HCT116 (cell line): ENCODE results near the gene SPAG4. TPM values are rescaled to one million over a fixed set of nuclear protein-coding genes. Genes with fewer than 3 reads are reported as not detected.

Experiments used
- ATAC-seq: fragments of 200-7000 bp; cut with Tn5 transposase; 2 replicates; pipeline ENCODE4 v1.9.1; 2020; ENCODE audit warnings: mild to moderate bottlenecking, moderate library complexity
- BruUV-seq: library from RNA; stranded (reverse); fragments of 400-500 nt; replicated peaks from 2 replicates; lab custom pipeline; 2021; lab: Mats Ljungman, UMichigan
- CTCF ChIA-PET: fragments of 300-600 bp; sonication (Branson Sonifier 250); formaldehyde crosslinking; loops from one replicate; lab custom pipeline; 2021; ENCODE audit warnings: antibody characterized with exemption; lab: Charles Lee
- POLR2A ChIA-PET: fragments of 300-600, 350-600 bp; sonication (Branson Sonifier 250); formaldehyde crosslinking; loops from one replicate; lab custom pipeline; 2021; ENCODE audit warnings: antibody characterized with exemption; lab: Charles Lee
- RAD21 ChIA-PET, 2 experiments: fragments of 300-600 bp; sonication (Branson Sonifier 250); formaldehyde crosslinking; loops; one replicate each; lab custom pipeline; 2023; ENCODE audit warnings: low total read pairs in 2 of 2; ENCODE audit not compliant: uncharacterized antibody in 2 of 2, unreplicated experiment in 2 of 2, low non-redundant PET in 1 of 2; lab: Charles Lee
- DNase-seq: peaks from one replicate; pipeline ENCODE4 v3.0.0-alpha.2; 2010; ENCODE audit warnings: low read depth, low spot score
- H2AFZ ChIP-seq: fragments of 200-600 bp; shearing (Covaris generic), sonication (generic); 2 replicates; pipeline ENCODE4 v1.6.1; 2017; ENCODE audit warnings: low read depth, mixed run types, mixed read lengths, antibody characterized with exemption, low read length; ENCODE audit not compliant: poor library complexity, severe bottlenecking
- H3K27ac ChIP-seq: 2 replicates; pipeline ENCODE4 v1.5.1; 2012; ENCODE audit warnings: low read depth, low read length
- H3K27me3 ChIP-seq: fragments of 200-600 bp; sonication (generic); 2 replicates; pipeline ENCODE4 v1.6.1; 2016; ENCODE audit warnings: mixed run types, low read length, mixed read lengths; ENCODE audit not compliant: insufficient read depth
- H3K36me3 ChIP-seq, 2 experiments: fragments of 200-500 bp in 1 of 2; fragments of 200-600 bp in 1 of 2; sonication (Bioruptor generic) in 1 of 2; sonication (generic) in 1 of 2; 2 replicates each; pipeline versions ENCODE4 v1.5.1 to v1.6.1; 2014 to 2016; ENCODE audit warnings: low read length in 2 of 2, inconsistent platforms in 1 of 2, mixed read lengths in 1 of 2, mixed run types in 1 of 2; ENCODE audit not compliant: insufficient read depth in 2 of 2, control insufficient read depth in 1 of 2
- H3K4me1 ChIP-seq, 2 experiments: fragments of 200-600 bp in 1 of 2; sonication (generic) in 1 of 2; 2 replicates each; pipeline versions ENCODE4 v1.5.1 to v1.6.1; 2012 to 2017; ENCODE audit warnings: low read length in 2 of 2, inconsistent platforms in 1 of 2, mild to moderate bottlenecking in 1 of 2, mixed read lengths in 1 of 2, mixed run types in 1 of 2, moderate library complexity in 1 of 2; ENCODE audit not compliant: insufficient read depth in 2 of 2, control insufficient read depth in 1 of 2
- H3K4me2 ChIP-seq: fragments of 200-600 bp; sonication (generic); 2 replicates; pipeline ENCODE4 v1.6.1; 2017; ENCODE audit warnings: mixed run types, low read length, mixed read lengths
- H3K4me3 ChIP-seq, 2 experiments: fragments of 200-600 bp in 1 of 2; sonication (generic) in 1 of 2; replicated peaks in 1 of 2; 2 replicates each; pipeline ENCODE4 v1.5.1; 2011 to 2016; ENCODE audit warnings: low read length in 2 of 2, control low read depth in 1 of 2, low read depth in 1 of 2, mild to moderate bottlenecking in 1 of 2, mixed read lengths in 1 of 2, mixed run types in 1 of 2
- H3K79me2 ChIP-seq: fragments of 200-600 bp; sonication (generic); 2 replicates; pipeline ENCODE4 v1.6.1; 2017; ENCODE audit warnings: mild to moderate bottlenecking, mixed run types, low read length, moderate library complexity, mixed read lengths; ENCODE audit not compliant: insufficient read depth
- H3K9ac ChIP-seq: fragments of 200-600 bp; sonication (generic); 2 replicates; pipeline ENCODE4 v1.6.1; 2016; ENCODE audit warnings: low read length, mixed read lengths
- H3K9me2 ChIP-seq: fragments of 200-600 bp; sonication (generic), shearing (Covaris generic); 2 replicates; pipeline ENCODE4 v1.6.1; 2017; ENCODE audit warnings: mixed run types, mild to moderate bottlenecking, moderate library complexity; ENCODE audit not compliant: insufficient read depth
- H3K9me3 ChIP-seq, 2 experiments: fragments of 200-500 bp in 1 of 2; fragments of 200-600 bp in 1 of 2; sonication (Bioruptor generic) in 1 of 2; sonication (generic) in 1 of 2; 2 replicates each; pipeline ENCODE4 v1.6.1; 2014 to 2017; ENCODE audit warnings: low read length in 2 of 2, mixed read lengths in 2 of 2, inconsistent platforms in 1 of 2, low read depth in 1 of 2, mild to moderate bottlenecking in 1 of 2, mixed run types in 1 of 2, moderate library complexity in 1 of 2; ENCODE audit not compliant: control insufficient read depth in 1 of 2, insufficient read depth in 1 of 2
- H4K20me1 ChIP-seq: fragments of 200-600 bp; sonication (generic), shearing (Covaris generic); 2 replicates; pipeline ENCODE4 v1.6.1; 2017; ENCODE audit warnings: mixed run types, mild to moderate bottlenecking, moderate library complexity; ENCODE audit not compliant: insufficient read depth
- ATF3 ChIP-seq: IDR thresholded peaks from 2 replicates; pipeline ENCODE4 v1.6.1; 2012
- CBX3 ChIP-seq: IDR thresholded peaks from 2 replicates; pipeline ENCODE4 v1.6.1; 2012; ENCODE audit warnings: low read depth
- EGR1 ChIP-seq: IDR thresholded peaks from 2 replicates; pipeline ENCODE4 v1.6.1; 2012; ENCODE audit warnings: low read depth
- JUND ChIP-seq: IDR thresholded peaks from 2 replicates; pipeline ENCODE4 v1.6.1; 2012
- MAX ChIP-seq: IDR thresholded peaks from 2 replicates; pipeline ENCODE4 v1.6.1; 2012
- POLR2AphosphoS5 ChIP-seq: IDR thresholded peaks from 2 replicates; pipeline ENCODE4 v1.6.1; 2011; ENCODE audit warnings: mild to moderate bottlenecking, low read depth, low read length, moderate library complexity
- RAD21 ChIP-seq: IDR thresholded peaks from 2 replicates; pipeline ENCODE4 v1.6.1; 2012; ENCODE audit warnings: low read depth, mild to moderate bottlenecking
- REST ChIP-seq: IDR thresholded peaks from 2 replicates; pipeline ENCODE4 v1.6.1; 2012; ENCODE audit warnings: low read depth
- SIN3A ChIP-seq: IDR thresholded peaks from 2 replicates; pipeline ENCODE4 v1.6.1; 2012; ENCODE audit warnings: low read depth
- SP1 ChIP-seq: IDR thresholded peaks from 2 replicates; pipeline ENCODE4 v1.6.1; 2012; ENCODE audit warnings: low read depth
- YY1 ChIP-seq: IDR thresholded peaks from 2 replicates; pipeline ENCODE4 v1.6.1; 2011; ENCODE audit warnings: low read length, low read depth, moderate library complexity, mild to moderate bottlenecking; ENCODE audit not compliant: insufficient replicate concordance; ENCODE audit errors: extremely low read depth
- ZBTB33 ChIP-seq: IDR thresholded peaks from 2 replicates; pipeline ENCODE4 v1.6.1; 2011; ENCODE audit warnings: mild to moderate bottlenecking, low read length, moderate library complexity; ENCODE audit not compliant: insufficient replicate concordance; ENCODE audit errors: extremely low read depth
- ZFX ChIP-seq: fragments of 450-650 bp; IDR thresholded peaks from 2 replicates; pipeline ENCODE4 v1.6.1; 2017
- ZNF274 ChIP-seq: fragments of 200-500 bp; sonication (Bioruptor generic); IDR thresholded peaks from 2 replicates; pipeline ENCODE4 v1.6.1; 2014; ENCODE audit warnings: mild to moderate bottlenecking, low read depth, low read length, inconsistent platforms
- intact Hi-C: fragments of 100-400 bp; cut with micrococcal nuclease; formaldehyde crosslinking; loops from 2 replicates; pipeline ENCODE4 v1.10.0; 2022
- total RNA-seq: library from RNA; stranded (reverse); gene quantifications from one replicate; pipeline ENCODE4 v1.2.1, GENCODE V29; 2021; ENCODE audit not compliant: unreplicated experiment

SPAG4 gene
- total RNA-seq, 1 experiment from 2014 or later: 6.2 TPM

- intact Hi-C loops: loop anchor here (2.0 to 5.0 kb wide), 2 partner anchors 44 to 76 kb away; partner anchors contain the start of gene ERGIC3
- Histone ChIP-seq H3K4me2 (peak overlapping the region; percentile 98), H3K9me2 (no peaks in the 10 kb centered on the region), H3K27me3 (no peaks in the 10 kb centered on the region), H3K27ac (peak overlapping the region; percentile 79; the same call in 1 of the 2 replicates), H3K9ac (peak overlapping the region; percentile 72), H3K9me3 (no peaks in the 10 kb centered on the region), H3K36me3 (no peaks in the 10 kb centered on the region), H3K4me1 (peaks cover 19 to 42% of the 10 kb centered on the region in 2 experiments), H4K20me1 (no peaks in the 10 kb centered on the region), H2AFZ (no peak overlapping the region), H3K79me2 (0 out of 2 replicates have a peak, but pooled peaks cover 5% of the 10 kb centered on the region), H3K4me3 (peak overlapping the region; percentile 63 to 70)
- ATAC-seq: no peak
- CTCF ChIA-PET: interaction anchor here (0.9 to 1.6 kb wide), 12 partner anchors 12 to 336 kb away, joined by 3 to 10 read pairs (median 4); partner anchors contain the start of genes ERGIC3, NFS1, ROMO1 and SCAND1
- no peak for DNase-seq
- no peak for TF ChIP-seq JUND
- TF ChIP-seq MAX: no peak
- no peak for TF ChIP-seq YY1
- no peak for TF ChIP-seq SP1
- no peak for TF ChIP-seq CBX3
- TF ChIP-seq ZBTB33: no peak
- TF ChIP-seq RAD21: no peak
- no peak for TF ChIP-seq ZFX
- no peak for TF ChIP-seq SIN3A
- no peak for TF ChIP-seq POLR2AphosphoS5
- TF ChIP-seq ZNF274: no peak
- no peak for TF ChIP-seq EGR1
- TF ChIP-seq ATF3: no peak
- no peak for TF ChIP-seq REST
- RAD21 ChIA-PET: interaction anchor here (0.5 to 1.2 kb wide), 4 partner anchors 51 to 336 kb away, joined by 3 read pairs; partner anchors contain the start of gene SCAND1 (in 1 of the 2)
- POLR2A ChIA-PET: interaction anchor here (0.5 to 1.5 kb wide), 5 partner anchors 15 to 336 kb away, joined by 3 to 5 read pairs (median 3); partner anchors contain the start of genes RBM39 and SCAND1
- no TSS peak for BruUV-seq
Observed at GRCh38 chr20:35618263-35619131, 2.9 kb downstream of the SPAG4 start.
